Measurements from ENCODE around the gene CNEP1R1.

The CNEP1R1 gene

GRCh38 chr16:50021544-50021943 is 3.5 kb upstream of the CNEP1R1 start:
- no peak for DNase-seq

DNA sequence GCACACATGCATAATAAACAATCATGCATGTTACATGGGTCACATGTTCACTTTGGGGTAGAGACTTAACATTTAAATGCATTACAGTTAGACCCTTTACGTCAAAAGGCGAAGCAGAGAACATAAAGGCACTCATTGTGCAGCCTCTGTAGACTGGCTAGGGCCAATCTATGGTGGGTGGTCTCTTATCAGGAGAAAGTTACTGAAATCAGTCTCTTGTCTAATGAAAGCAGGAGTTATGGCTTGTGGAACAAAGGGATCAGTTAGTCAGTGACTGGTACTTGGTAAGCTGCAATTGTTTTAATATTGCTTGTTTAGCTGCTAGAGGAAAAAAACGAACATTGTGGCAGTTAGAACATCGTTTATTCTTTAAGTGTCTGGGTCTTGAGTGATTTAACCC is 1.4 kb upstream of the CNEP1R1 start:
- no peak for DNase-seq

DNA sequence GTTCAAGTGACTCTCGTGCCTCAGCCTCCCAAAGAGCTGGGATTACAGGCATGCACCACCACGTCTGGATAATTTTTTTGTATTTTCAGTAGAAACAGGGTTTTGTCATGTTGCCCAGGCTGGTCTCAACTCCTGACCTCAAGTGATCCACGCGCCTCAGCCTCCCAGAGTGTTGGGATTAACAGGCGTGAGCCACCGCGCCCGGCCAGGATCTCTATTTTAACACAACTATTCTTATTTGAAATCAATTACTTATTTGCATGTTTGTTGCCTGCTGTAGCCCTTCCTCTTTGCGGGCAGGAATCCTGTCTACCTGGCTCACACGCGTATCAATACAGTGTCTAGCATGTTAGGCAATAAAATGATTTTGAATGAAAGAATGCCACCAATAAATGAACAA is 818 bp upstream of the CNEP1R1 start:
- DNase-seq: no peak

- DNase-seq: no peak
These were observed 509 bp downstream of the CNEP1R1 start for GRCh38 chr16:50025537-50025931.

GRCh38 chr16:50027829-50028228 is 2.8 kb downstream of the CNEP1R1 start:
- no peak for DNase-seq

- no peak for DNase-seq
These were observed 10.5 kb downstream of the CNEP1R1 start for GRCh38 chr16:50035468-50035992.

DNA sequence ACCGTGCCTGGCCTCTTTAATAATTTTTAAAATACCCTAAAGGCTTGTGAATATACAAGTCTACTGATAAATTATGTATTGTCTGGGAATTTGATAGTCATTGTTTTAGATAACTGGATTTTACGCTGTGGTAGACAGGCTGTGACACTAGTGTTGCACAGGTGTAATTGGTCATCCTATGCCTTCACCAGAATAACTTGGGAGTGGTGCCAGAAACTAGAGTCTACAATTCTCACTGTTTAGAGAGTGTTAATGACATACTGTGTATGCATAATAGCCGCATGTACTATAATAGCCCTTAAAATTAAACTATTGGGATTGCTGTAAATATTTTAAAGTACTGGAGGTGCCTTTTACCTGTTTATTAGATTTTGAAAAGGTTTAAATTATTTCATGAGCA is 11.4 kb downstream of the CNEP1R1 start:
- DNase-seq: no peak

GRCh38 chr16:50037662-50038220 is 12.7 kb downstream of the CNEP1R1 start:
- DNase-seq: no peak

- no peak for DNase-seq
These were observed 13.3 kb downstream of the CNEP1R1 start for GRCh38 chr16:50038286-50038685.

DNA sequence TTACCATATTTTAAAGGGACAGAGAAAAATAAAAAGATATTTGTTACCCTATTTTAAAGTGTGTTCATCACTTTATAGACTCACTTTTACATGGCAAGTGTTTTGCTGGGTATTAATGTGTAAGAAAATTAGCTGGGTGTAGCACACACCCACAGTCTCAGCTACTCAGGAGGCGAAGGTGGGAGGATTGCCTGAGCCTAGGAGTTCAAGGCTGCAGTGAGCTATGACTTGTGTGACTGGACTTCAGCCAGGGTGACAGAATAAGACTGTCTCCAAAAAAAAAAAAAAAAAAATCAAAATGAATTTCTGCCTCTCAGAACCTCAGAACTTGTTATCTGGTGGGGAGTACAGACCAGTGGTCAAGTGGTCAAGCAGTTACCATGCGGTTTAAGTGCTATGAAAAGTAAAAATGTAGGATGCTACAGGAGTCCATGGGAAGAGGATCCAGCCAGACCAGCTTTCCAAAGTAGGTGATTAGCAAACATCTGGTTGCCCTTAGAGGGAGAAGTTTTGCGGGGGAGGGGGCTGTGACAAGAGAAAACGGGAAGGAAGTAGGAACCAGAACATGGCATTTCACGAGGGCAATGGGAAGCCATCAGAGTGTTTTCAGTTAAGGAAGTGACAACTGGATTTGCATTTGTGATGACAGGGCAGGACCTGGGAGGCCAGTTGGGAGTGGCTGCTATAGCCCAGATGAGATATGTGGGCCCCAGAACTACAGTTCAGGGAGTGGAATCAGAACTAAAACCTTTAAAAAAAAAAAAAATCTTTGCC is 13.9 kb downstream of the CNEP1R1 start:
- no peak for DNase-seq

GRCh38 chr16:50040018-50040417 is 15.0 kb downstream of the CNEP1R1 start:
- DNase-seq: no peak

DNA sequence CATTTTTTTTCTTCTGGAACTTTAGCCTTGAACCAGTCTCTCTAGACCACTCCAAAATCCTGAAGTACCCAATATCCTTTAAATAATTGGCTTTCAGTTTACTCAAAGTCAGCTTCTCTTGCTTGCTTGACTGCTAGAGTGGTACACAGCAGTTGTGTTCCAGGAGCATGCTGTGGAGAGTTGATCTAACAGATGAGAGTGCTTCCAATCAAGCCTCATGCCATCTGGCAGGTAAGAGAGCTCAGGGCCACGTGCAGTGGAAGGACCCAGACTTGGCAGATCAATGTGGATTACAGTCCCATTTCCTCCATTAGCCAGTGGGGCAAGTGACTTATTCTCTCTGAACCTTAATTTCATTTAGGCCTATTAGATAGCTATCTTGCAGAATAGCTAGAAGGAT is 15.7 kb downstream of the CNEP1R1 start:
- DNase-seq: no peak

- DNase-seq: no peak
These were observed 18.3 kb downstream of the CNEP1R1 start for GRCh38 chr16:50043358-50043757.

GRCh38 chr16:50045412-50045811 is 20.4 kb downstream of the CNEP1R1 start:
- no peak for DNase-seq

DNA sequence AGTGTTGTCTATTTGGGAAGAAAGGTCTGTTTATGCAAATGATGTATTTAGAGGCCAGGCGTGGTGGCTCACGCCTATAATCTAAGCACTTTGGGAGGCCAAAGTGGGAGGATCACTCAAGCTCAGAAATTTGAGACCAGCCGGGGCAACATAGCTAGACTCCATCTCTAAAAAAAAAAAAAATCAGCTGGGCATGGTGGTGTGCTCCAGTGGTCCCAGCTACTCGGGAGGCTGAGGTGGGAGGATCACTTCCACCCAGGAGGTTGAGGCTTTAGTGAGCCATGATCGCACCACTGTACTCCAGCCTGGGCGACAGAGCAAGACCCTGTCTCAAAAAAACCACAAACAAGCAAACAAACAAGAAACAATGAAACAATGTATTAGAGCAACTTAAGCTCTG is 21.8 kb downstream of the CNEP1R1 start:
- DNase-seq: no peak

- no peak for DNase-seq
These were observed 22.8 kb downstream of the CNEP1R1 start for GRCh38 chr16:50047864-50048263.

DNA sequence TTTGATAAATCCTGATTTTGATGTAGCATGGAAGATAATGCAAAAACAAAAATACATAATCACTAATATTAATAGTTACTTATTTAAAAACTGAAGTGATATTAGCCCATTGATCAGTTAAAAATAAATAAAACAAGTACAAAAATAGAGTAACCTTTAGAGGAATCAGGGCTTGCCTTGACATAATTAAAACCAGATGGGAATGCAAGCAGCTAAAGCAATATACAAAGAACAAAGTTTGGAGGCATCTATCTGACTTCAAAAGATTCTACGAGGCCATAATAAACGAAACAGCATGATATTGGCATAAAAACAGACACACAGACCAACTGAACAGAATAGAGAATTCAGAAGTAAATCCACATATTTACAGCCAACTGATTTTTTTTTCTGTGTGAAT is 25.8 kb downstream of the CNEP1R1 start:
- no peak for DNase-seq

DNA sequence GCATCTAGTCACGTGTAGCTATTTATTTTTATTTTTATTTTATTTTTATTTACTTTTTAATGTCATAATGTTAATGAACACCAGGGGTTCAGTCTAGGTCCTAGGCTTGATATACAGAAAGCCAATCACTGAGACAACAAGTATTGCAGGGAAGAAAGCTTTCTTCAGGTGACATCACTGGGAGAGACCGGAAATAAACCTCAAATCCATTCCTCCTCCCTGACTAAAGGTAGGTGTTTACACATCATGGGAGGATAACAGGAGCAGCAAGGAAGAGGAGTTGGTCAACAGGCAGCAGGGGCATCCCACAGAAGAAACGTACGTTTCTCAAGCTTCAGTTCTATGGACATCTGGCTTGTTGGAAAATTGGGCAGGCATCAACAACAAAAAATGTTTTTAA is 31.2 kb downstream of the CNEP1R1 start:
- DNase-seq: no peak

DNA sequence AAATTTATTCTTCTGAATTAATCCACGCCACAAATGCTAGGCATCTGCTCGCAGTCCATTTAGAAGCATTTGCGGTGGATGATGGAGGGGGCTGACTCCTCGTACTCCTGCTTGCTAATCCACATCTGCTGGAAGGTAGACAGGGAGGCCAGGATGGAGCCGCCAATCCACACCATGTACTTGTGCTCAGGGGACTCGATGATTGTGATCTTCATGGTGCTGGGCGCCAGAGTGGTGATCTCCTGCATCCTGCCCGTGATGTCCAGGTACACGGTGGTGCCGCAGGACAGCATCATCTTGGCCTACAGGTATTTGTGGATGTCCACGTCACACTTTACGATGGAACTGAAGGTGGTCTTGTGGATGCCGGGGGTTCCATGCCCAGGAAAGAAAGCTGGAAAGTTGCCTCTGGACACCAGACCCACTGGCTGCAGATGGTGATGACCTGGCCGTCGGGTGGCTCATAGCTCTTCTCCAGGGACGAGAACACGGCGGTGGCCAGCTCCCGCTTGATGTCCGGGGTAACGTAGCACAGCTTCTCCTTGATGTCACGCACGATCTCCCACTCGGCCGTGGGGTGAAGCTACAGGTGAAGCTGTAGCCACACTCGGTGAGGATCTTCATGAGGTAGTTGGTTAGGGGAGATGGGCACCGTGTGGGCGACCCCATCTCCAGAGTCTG is 33.2 kb downstream of the CNEP1R1 start:
- no peak for DNase-seq

DNA sequence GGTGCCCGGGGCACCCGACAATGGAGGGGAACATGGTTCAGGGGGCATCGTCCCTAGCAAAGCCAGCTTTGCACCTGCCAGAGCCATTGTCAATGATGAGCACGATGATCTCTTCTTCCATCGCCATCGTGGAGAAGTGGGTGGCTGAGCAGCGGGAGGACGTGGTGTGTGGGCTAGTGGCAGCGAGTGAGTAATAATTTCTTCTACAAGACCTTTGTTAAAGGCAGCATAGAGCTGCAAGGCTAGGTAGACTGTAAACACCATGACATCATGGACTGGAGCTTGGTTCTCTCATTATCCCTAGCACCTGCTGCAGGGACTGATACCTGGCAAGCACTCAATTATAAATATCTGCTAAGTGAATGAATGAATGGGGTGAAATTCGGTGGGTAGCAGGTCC is 34.1 kb downstream of the CNEP1R1 start:
- no peak for DNase-seq

- no peak for DNase-seq
These were observed 34.6 kb downstream of the CNEP1R1 start for GRCh38 chr16:50059669-50060068.

- no peak for DNase-seq
These were observed 36.3 kb downstream of the CNEP1R1 start for GRCh38 chr16:50061326-50061725.

- DNase-seq: no peak
These were observed 40.2 kb downstream of the CNEP1R1 start for GRCh38 chr16:50065241-50065623.

Data from amniotic stem cell (primary cell).